GM12892 (cell line): ENCODE results near the gene WDR27.

Source experiments
- POLR2A ChIP-seq: IDR thresholded peaks from 2 replicates; pipeline ENCODE4 v1.6.1; 2011; ENCODE audit warnings: low read depth, low read length, control low read depth
- POLR2AphosphoS5 ChIP-seq: IDR thresholded peaks from 2 replicates; pipeline ENCODE4 v1.6.1; 2011; ENCODE audit warnings: low read depth, low read length, control low read depth
- TAF1 ChIP-seq: IDR thresholded peaks from 2 replicates; pipeline ENCODE4 v1.6.1; 2011; ENCODE audit warnings: low read depth, mild to moderate bottlenecking, control low read depth, low read length, borderline replicate concordance

- TF ChIP-seq POLR2A (no peak), POLR2AphosphoS5 (no peak), TAF1 (no peak)
These were observed 228.9 kb downstream of the WDR27 start for GRCh38 chr6:169472786-169473416.
